ENCODE data around the gene RBCK1. TPM values are rescaled to one million over a fixed set of nuclear protein-coding genes. Genes with fewer than 3 reads are reported as not detected.
A peak's percentile ranks its signal among the peaks of the same experiment; 100 is the strongest.

The RBCK1 gene
- total and polyA plus RNA-seq, 2 donors (not counting 1 experiment from before 2014, with no cell fraction given), result 128 to 135 TPM

- peaks cover 30% of the 10 kb centered on the region for H3K4me1 Mint-ChIP-seq
- 62% methylated on average over 9 of the region's 13 CpGs for WGBS (ENCODE audit: insufficient coverage)
- Histone ChIP-seq H3K4me3 (ENCODE audit: control extremely low read depth in 1 of 5, extremely low read depth in 1 of 5, insufficient read depth in 1 of 5, low read depth in 2 of 5, low read length in 4 of 5) (no peak overlapping the region), H2AFZ (ENCODE audit: insufficient read depth, low read depth, low read length, poor library complexity, severe bottlenecking) (no peak overlapping the region), H3K4me1 (ENCODE audit: control insufficient read depth in 2 of 2, insufficient read depth in 2 of 2, low read length in 2 of 2) (peaks cover 17 to 26% of the 10 kb centered on the region in 2 donors), H4K20me1 (ENCODE audit: control insufficient read depth, insufficient read depth, low read length, poor library complexity, severe bottlenecking) (no peaks in the 10 kb centered on the region), H3K27me3 (replicated peaks in 1 of 4; ENCODE audit: control extremely low read depth in 1 of 4, control insufficient read depth in 3 of 4, insufficient read depth in 4 of 4, low read length in 3 of 4) (no peaks in the 10 kb centered on the region), H3K9ac (ENCODE audit: low read length) (no peak overlapping the region), H3K36me3 (replicated peaks in 1 of 2; ENCODE audit: control extremely low read depth in 1 of 2, control insufficient read depth in 1 of 2, extremely low read depth in 1 of 2, insufficient read depth in 2 of 2, low read length in 1 of 2) (no peaks in the 10 kb centered on the region), H3K27ac (ENCODE audit: low read length in 2 of 2) (no peak overlapping the region), H3K9me3 (ENCODE audit: control extremely low read depth in 1 of 3, control insufficient read depth in 2 of 3, insufficient read depth in 1 of 3, low read length in 2 of 3) (no peaks in the 10 kb centered on the region), H3K79me2 (ENCODE audit: control insufficient read depth, insufficient read depth, low read length) (no peaks in the 10 kb centered on the region), H3K4me2 (replicated peaks; ENCODE audit: low read depth, low read length, poor library complexity, severe bottlenecking) (peak overlapping the region; percentile 38)
- peaks cover 4% of the 10 kb centered on the region for H3K27me3 Mint-ChIP-seq
- H3K4me3 Mint-ChIP-seq, result no peak overlapping the region
- DNase-seq (no peak), ATAC-seq (ENCODE audit: low read depth) (peak; percentile 33)
- POLR2A ChIA-PET, result interaction anchor here (0.7 to 1.5 kb wide), 3 partner anchors 18 to 38 kb away, joined by 3 to 5 read pairs (median 4); partner anchors contain the start of gene TRIB3
- H3K9me3 Mint-ChIP-seq (ENCODE audit: insufficient read depth), result no peaks in the 10 kb centered on the region
- CTCF ChIA-PET, result interaction anchor here (0.8 to 3.0 kb wide), 4 partner anchors 8 to 115 kb away, joined by 3 to 24 read pairs (median 4); no protein-coding TSS in a partner anchor
- TF ChIP-seq, protein P1, sequence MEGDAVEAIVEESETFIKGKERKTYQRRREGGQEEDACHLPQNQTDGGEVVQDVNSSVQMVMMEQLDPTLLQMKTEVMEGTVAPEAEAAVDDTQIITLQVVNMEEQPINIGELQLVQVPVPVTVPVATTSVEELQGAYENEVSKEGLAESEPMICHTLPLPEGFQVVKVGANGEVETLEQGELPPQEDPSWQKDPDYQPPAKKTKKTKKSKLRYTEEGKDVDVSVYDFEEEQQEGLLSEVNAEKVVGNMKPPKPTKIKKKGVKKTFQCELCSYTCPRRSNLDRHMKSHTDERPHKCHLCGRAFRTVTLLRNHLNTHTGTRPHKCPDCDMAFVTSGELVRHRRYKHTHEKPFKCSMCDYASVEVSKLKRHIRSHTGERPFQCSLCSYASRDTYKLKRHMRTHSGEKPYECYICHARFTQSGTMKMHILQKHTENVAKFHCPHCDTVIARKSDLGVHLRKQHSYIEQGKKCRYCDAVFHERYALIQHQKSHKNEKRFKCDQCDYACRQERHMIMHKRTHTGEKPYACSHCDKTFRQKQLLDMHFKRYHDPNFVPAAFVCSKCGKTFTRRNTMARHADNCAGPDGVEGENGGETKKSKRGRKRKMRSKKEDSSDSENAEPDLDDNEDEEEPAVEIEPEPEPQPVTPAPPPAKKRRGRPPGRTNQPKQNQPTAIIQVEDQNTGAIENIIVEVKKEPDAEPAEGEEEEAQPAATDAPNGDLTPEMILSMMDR (IDR thresholded peaks at IDR 0.05), result no peak
- TF ChIP-seq EZH2 (IDR thresholded peaks at IDR 0.05; ENCODE audit: borderline replicate concordance, insufficient read depth, low read depth, low read length, poor library complexity, severe bottlenecking), result no peak
- intact Hi-C loops (cut with micrococcal nuclease), result no loop called here
- H3K27ac Mint-ChIP-seq, result peak overlapping the region; percentile 43
These were observed 45.5 kb upstream of the RBCK1 start for GRCh38 chr20:362271-363254.

Data from B cell (primary cell).